GM18517 (cell line): ENCODE measurements around the gene SLCO3A1.

Experiments
- ATAC-seq: cut with Tn5 transposase; IDR thresholded peaks from one replicate; pipeline ENCODE4 v1.9.1; 2021; ENCODE audit warnings: mild to moderate bottlenecking, moderate library complexity; ENCODE audit not compliant: unreplicated experiment

SLCO3A1 gene

DNA sequence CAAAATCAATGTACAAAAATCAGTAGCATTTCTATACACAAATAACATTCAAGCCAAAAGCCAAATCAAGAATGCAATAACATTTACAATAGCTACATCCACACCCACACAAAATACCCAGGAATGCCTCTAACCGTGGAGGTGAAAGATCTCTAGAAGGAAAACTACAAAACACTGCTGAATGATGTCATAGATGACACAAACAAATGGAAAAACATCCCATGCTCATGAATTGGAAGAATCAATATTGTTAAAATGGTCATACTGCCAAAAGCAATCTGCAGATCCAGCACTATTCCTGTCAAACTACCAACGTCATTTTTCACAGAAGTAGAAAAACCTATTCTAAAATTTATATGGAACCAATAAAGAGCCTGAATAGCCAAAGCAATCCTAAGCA, 143.7 kb downstream of the SLCO3A1 start:
- ATAC-seq: no peak

DNA sequence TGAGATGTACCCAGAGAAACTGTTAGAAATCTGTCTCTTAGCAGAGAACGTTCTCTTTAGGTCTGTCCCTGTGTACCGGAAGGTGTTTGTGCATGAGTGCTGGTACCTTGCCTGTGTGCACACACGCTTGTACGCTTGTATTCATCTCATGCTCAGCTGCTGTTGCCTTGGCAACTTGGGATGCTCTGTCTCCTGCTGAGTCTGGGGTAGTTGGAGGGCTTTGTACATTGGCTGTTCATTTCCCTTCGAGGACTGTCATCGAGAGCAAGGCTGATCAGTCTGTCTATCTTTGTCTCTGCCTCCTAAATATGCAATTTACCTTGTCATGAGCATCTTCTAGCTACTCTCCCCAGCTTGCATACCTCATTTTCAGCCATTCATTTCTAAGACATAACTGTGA, 147.2 kb downstream of the SLCO3A1 start:
- no peak for ATAC-seq

- ATAC-seq: no peak
Measured at GRCh38 chr15:92001307-92001706, 147.8 kb downstream of the SLCO3A1 start.

DNA sequence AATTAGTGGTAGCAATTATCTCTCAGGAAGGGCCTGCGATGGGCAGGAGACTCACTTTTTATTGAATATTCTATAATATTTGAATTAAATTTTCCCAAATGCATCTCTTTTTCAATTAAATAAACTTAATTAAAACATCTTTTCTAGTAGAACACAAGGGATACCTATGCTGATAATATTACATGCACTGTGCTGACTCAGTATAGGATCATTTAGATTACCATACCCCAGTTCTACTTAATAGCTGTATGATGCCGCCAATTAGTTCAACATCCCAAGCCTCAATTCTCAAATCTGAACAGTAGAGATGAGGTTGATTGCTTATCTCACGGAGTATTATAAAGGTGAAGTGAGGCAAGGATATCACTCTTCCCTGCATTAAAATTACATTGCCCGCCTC, 149.2 kb downstream of the SLCO3A1 start:
- ATAC-seq: no peak

DNA sequence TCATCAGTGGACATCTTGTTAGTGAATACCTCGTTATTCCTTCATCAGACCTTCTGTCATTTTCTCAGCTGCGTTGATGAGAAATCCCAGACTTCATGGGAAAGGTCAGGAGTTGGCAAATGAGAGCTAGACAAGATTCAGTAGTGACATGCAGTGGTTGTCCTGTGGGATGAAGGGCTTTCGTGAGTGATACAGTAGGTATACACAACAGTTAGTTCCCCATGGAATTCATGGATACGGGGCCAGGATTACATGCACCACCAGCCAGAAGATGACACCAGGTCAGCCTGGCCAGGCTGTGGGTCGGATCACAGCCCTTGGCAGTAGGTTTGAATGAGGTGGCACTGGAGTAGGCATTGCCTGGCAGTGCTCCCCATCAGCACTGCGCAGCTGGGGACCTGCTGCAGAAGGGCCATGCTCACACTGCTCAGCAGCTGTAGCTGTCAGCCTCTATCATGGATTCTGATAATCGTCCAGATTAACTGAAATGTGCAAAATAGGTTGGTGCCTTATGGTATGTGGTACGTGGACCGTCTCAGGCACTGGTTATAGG, 150.1 kb downstream of the SLCO3A1 start:
- ATAC-seq: no peak

DNA sequence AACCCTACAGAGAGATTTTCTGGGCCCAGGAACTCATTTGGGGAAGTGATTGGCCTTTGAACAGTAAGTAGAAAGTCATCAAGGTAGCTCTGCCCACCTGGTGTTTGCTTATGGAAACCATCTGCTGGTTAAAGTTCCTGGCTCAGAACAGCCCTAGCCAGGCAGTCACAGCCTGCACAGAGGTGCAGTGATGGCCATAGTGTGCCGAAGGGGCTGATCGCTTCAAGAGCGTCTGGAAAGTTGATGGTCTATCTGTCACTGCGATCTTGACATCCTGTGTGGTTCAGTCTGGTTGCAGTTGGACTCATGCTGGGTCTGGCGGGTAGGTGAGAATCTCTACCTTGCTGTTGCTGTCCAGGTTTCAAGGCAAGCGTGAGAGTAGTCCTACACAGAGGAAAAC, 151.6 kb downstream of the SLCO3A1 start:
- ATAC-seq: no peak

DNA sequence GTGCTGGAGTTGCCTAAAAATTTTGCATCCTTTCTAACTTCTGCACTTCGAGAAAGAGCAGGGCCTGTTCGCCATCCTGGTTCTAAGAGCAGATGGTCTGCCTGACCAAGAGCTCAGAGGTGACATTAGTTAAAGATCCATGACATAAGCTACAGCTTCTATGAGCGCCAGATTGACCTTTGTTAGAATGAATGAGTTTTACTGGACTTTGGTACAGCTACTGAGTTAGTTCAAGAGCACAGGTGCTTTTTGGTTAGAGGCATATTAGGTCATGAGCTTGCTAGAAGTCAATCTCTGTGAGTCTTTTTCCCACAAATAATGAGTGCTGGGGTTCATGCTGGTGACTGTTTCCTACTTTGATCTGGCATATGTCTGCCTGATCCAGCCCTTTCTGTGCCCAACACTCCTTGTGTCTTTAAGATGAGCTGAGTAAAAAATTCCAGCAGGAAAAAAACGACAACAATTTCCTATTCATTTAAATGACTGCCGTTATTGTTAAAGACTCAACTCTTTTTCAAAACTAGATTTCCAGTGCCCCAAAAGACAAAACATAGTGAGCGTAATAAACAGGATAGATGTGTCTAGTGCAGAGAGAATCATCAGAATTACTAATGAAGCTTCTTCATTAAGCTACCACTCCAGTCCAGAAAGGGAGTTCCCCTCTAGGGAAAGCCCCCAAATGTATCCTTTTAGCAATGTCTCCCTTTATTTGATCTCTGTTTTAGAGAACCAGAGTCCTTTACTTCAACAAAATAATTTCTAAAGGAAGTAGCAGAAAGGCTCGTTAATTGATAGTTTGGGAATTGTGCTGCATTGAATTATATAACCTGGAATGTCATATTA, 152.9 kb downstream of the SLCO3A1 start:
- ATAC-seq: no peak

GRCh38 chr15:92009162-92009561, 155.7 kb downstream of the SLCO3A1 start:
- no peak for ATAC-seq

DNA sequence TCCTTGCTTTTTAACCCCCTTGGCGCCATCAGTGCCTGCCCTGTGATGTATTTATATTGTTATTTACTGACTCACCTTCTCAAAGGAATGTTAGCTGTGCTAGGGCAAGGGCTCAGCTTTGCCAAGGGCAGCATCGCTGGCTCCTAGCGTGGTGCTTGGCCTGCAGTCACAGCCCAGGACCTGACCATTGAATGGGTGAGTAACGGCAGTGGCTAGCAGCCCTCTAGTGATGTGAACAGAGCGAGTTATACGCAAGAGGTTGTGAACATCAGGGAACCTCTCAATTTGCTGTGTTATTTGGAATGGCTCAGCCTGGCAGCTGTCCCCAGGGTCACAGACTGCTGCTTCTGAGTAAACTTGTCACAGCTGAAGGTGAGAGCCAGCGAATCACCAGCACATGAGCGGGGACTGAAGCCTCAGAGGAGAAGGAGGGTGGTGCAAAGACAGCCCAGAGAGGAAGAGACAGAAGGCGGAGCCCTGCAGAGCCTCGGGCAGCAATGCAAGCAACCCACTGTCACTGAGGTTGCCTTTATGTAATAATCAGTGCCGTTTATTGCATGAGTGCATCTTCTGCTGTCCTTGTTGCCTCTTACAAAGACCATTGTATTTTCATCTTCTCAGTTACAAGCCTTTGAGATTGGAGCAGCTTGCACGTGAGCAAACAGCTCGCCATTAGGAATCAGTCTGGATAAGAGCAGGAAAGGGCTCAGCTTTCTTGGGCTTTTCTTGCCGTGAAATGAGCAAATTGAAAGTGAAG, 158.3 kb downstream of the SLCO3A1 start:
- ATAC-seq: no peak

DNA sequence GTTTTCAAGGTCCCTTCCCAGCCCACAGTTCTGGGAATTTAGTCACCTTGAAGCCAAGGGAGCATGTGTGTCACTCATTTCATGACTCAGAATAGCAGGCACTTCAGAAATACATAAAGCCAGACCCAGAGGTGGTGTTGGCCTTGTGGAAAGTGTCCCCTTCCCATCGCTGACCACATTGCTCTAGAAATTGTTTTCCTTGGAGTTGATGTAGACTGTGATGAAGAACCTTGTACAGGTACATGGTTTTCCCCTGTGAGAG, 158.8 kb downstream of the SLCO3A1 start:
- ATAC-seq: no peak

GRCh38 chr15:92012881-92013280, 159.4 kb downstream of the SLCO3A1 start:
- no peak for ATAC-seq

DNA sequence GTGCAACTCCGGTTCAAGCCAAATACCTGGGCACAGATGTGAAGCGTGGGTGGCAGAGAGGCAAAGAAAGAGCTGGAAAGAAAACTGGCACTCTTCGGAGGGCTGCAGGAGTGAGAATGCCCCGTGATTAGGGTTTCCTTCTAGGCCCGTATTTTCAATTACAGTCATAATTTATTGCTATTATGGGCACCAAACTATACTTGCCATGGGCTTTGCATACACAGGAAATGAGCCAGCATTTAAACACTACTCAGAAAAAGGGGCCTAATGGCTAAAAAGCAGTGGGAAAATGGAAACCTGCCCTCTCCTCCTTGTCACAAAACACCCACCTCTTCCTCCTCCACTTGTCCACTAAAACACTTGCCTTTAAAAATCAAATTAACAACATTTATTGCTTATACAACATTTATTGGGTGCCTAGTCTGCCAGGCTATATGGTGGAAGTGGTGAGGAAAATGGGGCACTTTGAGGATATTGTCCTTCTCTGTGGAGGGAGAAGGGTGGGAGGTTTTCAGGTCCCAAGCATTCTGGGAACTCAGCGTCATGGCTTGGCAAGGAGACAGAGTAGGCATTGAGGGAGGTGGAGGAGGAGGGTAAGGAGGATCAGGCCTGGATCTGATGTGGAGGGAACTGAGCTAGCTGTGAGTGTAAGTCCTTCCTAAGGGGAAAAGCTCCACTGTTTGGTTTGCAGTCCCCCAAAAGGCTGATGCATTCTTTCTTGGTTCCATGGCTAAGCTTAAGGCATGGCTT, 160.9 kb downstream of the SLCO3A1 start:
- no peak for ATAC-seq

- ATAC-seq: no peak
Measured at GRCh38 chr15:92017882-92018534, 164.5 kb downstream of the SLCO3A1 start.

DNA sequence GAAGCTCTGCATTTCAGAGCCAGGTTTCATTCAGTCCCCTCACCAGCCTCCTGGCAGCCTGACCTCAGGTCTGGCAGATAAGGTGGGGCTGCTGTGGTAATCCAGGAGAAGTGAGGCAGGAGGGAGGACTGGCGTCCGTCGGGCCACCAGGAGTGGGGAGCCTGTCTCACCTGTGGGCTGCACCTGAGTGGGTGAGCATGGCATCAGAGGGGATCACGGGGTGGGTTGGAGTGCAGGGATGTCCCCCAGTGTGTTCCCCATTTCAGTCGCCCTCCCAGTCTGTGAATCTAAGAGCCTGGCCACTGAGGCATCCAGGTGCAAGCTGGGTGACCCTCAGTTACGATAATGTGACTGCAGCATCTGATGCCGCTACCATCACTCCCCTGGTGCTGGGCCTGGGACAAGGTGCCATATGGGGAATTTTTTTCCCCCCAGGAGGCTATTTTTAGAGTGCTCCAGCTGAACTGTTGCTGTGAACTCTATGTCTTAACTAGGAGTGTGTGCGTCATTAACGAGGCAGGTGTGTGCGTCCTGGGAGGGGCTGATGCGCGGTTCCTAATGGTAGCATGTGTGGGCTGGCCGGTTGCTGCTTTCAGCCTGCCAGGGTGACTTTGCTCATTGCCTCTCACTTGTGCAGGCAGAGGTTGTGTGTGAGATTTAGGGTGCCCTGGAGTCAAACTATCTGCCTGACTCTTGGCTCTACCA, 165.2 kb downstream of the SLCO3A1 start:
- ATAC-seq: no peak

DNA sequence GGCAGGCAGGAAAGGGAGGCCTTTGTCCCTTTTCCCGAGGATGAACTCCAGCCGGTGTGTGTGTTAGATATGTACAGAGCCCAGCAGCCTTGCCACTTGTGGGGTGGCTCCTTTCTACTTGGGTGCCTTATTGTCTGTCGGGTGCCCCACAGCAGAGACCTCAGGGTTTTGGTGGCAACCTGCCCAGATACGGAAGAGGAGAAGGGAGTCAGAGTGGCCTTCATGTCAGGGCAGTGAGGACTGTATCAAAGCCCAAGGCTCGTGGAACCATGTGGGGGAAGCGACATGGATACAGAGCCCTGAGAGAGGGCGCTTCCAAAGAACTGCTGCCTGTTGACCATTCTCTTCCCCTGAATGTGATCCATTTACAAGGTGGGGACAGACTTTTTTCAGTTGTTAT, 166.2 kb downstream of the SLCO3A1 start:
- ATAC-seq: no peak

- no peak for ATAC-seq
Measured at GRCh38 chr15:92020207-92020606, 166.7 kb downstream of the SLCO3A1 start.

GRCh38 chr15:92020804-92021203, 167.3 kb downstream of the SLCO3A1 start:
- no peak for ATAC-seq

GRCh38 chr15:92021792-92022191, 168.3 kb downstream of the SLCO3A1 start:
- ATAC-seq: no peak

GRCh38 chr15:92023965-92024364, 170.5 kb downstream of the SLCO3A1 start:
- no peak for ATAC-seq

DNA sequence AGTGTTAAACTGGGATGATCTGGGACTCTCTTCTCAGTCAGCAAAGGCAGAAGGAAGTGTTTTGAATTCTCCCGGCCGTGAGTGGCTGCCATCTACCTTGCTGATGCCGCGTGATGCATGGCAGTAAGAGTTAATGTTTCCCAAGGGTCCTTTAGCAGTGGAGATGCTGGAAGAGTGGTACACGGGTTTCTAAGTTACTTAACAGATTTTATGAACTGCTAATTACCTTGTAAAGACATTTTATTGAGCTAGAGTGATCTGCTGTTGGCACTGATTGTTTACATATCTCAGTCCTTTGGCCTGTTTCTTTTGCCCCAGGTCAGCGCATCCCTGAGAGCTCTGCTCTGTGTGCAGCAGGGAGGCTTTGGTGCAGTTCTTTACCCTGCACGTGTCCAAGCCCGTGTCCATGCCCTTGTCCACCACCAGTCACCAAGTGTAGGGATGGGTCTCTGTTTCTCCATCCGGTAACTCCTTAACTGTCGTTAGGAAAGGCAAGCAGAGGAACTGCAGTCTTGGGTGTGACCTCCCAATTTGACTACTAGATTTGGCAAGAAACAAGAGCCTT, 172.3 kb downstream of the SLCO3A1 start:
- no peak for ATAC-seq
